HG02870 (cell line): ENCODE data around the gene SHROOM3.

ENCODE experiments used
- ATAC-seq: cut with Tn5 transposase; IDR thresholded peaks from one replicate; pipeline ENCODE4 v1.9.1; 2021; ENCODE audit warnings: mild to moderate bottlenecking, moderate library complexity; ENCODE audit not compliant: unreplicated experiment

The SHROOM3 gene

DNA sequence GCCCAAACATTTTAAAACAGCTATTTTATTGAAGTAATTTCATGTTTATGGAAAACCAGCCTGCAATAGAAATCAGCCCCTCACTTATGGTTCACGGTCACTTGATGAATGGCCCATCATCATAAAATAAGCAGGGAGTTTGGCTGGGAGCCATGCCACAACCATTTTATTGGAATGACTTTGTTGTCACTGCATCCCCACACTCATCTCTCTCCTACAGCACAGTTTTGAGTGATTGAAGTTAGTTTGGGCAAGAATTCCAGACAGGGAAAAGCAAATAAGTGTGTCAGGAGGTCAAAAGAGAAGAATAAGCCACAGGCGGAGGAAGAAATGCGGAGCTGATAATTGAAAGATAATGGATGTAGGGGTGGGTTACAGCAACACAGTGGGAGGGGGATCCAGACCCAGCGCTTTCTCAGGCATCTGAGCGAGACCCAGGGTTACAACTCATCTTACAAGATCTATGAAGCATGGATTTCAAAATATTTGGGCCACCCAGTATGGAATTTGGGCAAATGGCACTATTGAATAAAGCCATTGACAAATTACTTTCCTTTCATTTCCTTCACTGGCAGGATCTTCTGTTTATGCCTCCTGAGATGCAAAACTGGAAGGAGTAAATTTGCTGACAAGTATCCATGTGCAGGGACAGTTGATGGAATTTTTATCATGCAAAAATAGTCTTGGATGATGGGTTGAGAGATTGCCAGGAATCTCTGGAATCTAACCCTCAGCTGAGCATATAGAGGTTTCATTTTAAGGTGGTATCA, 100.8 kb downstream of the SHROOM3 start:
- no peak for ATAC-seq

DNA sequence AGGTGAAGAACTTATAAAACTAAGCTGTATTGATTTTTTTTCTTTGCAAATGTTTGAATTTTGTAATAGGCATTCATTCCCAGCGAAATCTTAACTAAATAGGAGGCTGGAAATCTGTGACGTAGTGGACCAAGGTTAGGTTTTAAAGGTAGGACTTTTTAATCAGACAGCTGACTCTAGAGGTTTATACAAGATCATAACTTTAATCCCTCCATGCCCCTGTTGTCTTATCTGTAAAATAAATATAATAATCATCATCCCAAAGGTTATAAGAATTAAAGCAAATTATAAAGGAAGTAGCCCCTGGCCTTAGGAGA, 101.3 kb downstream of the SHROOM3 start:
- no peak for ATAC-seq

DNA sequence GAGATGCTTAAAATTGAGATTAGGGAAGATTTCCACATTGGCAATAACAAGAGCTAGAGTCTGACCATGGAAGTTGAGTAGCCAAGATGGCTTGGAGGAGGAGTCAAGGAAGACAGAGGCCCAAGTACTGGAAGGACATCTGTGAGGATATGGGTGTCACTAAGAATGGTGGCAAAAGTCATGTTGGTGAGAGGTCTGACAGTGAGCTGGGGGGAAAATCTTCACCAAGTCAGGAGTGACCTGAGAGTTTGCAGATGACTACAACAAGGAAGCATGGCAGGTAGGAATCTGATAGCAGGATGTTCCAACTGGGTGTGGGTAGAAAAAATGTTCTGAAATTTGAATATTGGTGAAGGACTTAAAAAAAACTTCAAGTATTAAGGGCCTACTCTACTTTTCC, 103.3 kb downstream of the SHROOM3 start:
- ATAC-seq: no peak

DNA sequence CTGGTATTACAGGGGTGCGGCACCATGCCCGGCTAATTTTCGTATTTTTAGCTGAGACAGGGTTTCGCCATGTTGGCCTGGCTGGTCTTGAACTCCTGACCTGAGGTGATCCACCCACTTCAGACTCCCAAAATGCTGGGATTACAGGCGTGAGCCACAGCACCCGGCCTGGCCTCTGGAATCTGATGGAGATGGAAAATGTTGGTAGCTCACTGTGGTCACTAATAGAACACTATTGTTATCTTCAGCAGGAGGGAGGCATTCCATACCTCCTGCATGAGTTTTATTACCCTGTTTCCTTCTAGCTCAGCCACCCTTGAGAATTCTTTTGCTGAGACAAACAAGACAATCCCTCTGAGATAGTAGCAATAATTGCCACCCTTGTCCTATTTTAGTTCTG, 105.0 kb downstream of the SHROOM3 start:
- ATAC-seq: no peak

DNA sequence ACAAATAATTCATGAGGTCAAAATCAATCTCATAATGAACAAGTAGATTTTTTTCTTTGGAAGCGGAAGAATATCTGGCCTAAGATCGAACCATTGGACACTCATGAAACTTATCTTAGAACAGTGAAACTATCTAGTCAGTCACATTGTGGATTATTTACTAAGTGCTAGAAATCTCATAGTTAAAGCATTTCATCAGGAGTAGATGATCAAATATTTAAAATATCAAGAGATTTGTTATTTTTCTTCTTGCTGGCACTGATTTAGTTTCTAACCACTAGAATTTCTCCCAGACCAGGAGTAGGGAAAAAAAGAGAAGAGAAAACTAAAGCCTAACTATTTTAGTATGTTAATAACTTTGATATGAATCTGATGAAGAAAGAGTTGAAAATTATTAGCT, 105.5 kb downstream of the SHROOM3 start:
- no peak for ATAC-seq

DNA sequence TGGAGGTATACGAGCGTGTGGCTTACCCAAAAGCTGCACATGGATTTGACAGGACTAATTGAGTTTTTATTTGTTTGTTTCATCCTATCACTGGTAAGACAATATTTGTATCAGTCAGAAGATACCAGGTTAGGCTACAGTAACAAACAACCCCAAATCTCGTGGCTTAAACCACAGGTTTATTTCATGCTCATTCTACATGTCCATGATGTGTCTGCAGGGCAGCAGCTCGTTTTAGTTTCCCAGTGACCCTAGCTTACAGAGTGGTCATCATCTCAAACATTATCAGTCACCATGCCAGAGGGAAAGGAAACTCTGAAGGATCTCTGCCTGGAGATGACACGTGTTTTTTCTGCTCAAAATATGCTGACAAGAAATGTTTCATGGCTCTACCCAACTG, 108.3 kb downstream of the SHROOM3 start:
- ATAC-seq: no peak

DNA sequence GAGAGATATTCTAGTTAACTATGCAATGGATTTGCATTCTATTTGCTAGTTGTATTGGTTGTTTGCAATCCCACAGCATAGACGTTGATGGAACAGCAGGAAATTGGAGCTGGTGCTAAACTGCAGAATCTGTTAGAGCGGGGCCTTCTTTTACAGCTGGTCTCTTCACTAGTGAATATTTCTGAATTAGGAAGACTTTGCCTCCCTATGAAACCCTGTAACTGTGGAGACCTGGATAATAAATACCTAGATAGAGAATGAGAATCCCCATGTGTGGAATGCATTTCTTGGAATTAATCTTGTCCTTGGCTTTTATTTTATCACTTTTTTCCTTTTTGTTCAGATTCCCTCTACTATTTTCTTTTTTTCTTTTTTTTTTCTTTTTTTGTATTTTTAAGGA, 109.7 kb downstream of the SHROOM3 start:
- ATAC-seq: no peak

DNA sequence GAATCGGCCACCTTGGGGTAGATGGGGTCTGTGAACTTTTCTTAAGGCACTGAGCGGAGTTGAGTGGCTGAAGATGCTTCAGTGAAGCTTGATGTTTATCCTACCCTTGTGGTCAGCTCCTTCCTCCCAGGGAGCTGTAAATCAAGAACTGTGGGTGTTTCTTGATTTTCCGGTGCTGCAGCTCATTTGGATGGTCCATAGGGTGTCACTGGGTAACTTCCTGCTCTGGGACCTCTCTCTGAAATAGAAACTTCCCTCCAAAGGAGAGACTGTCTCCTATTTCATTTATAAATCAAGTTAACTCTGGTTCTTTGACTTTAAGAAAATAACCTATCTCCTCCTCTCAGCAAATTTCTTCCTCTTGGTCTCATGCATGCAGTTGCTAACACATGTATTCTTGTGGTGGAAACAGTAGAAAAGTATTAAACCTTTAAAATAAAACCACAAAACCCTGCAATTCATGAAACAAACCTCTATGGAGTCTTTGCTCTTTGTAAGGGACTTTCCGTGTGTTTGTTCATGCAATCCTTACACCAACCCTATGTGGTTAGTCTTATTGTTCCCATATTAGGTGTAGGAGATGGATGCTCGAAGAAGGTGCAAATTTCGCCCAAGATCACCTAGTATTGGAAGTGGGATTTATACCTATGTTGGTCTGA, 110.3 kb downstream of the SHROOM3 start:
- no peak for ATAC-seq

DNA sequence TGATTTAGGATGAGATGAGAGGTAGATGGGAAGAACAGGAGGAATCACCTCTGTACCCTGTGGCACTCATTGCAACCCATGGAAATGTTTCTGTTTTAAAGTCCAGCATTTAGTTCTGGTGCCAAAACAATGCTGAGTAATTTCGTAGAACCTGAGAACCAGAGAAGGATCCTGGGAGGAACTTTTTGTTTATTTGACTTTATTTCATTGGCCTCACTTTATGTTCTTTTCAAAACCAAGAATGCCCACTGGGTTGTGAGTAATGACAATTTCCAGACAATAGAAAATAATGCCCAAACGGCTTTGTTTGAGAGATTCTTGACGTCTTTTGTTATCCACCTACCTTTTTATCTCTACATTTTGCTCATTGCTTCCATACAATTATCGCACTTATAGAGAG, 111.3 kb downstream of the SHROOM3 start:
- ATAC-seq: no peak

DNA sequence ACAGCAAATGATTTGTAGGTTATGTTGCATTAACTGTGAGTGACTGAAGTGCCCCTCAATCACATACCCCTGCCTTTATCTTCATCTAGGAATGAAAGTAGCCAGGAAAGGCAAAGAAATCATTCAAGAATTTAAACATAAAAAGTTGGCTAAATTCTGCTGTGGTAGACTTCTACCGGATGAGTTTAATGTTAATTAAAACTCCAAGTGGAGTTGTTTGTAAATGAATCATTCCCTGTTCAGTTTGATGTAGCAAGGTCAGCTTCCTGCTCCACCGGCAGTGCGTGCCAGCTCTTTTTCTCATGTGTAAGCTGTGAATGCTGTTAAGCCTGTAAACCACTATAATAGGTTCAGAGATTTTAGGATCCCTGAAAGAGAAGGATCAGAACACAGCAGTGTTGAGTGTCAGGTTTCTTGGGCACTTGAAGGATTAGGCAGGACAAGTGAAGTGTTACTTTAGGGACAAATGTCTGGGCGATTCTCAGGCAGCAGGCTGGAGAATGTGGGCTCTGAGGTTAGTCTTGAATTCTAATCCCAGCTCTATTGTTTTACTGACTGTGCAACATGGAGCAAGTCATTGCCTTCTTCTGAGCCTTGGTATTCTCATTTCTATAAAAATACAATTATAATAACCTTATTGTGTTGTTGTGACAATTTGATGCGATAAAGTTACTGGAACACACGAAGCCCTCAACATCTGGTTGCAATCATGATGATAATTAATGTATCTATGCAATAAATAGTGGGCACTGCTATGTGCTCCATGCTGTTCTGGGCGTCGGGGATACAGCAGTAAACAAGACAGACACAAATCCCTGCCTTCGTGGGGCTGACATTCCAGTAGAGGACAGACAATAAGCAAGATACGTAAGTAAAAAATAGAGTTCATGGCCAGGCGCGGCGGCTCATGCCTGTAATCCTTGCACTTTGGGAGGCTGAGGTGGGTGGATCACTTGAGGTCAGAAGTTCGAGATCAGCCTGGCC, 112.0 kb downstream of the SHROOM3 start:
- no peak for ATAC-seq

DNA sequence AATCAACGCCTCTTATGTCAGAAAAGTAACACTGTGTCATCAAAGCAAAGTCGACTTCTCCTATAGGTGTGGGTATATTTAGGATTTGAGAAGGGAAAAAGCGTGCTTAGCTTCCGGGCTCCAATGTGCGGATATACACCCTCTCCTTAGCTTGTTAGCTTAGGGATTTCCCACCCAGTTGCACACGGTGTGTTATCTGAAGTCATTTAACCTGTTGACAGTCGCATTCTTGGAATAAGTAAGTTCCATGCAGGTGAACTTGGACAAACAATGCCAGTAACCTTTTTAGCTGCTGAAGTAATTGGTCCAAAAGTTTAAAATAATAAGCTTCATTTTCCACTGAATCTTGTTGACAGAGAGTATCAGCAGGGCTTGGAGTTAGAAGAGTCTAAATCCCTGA, 113.7 kb downstream of the SHROOM3 start:
- no peak for ATAC-seq

DNA sequence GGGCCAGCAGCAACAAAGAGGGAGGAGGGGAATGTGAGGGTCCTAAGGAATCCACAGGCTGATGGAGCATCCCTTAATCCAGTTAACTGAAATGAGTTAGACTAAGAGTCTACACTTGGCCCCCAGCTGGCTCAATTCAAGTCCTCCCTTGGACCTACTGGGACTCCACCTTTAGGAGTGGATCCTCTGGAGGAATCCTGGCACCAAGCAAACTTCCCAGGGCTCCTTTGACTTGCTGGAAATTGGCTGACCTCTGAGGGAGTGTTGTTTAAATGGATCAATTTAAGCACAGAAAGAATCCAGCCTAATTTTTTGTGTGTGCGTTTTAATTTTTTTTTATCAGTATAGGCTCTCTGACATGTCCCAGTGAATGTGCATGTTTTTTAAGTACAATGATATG, 114.7 kb downstream of the SHROOM3 start:
- no peak for ATAC-seq

DNA sequence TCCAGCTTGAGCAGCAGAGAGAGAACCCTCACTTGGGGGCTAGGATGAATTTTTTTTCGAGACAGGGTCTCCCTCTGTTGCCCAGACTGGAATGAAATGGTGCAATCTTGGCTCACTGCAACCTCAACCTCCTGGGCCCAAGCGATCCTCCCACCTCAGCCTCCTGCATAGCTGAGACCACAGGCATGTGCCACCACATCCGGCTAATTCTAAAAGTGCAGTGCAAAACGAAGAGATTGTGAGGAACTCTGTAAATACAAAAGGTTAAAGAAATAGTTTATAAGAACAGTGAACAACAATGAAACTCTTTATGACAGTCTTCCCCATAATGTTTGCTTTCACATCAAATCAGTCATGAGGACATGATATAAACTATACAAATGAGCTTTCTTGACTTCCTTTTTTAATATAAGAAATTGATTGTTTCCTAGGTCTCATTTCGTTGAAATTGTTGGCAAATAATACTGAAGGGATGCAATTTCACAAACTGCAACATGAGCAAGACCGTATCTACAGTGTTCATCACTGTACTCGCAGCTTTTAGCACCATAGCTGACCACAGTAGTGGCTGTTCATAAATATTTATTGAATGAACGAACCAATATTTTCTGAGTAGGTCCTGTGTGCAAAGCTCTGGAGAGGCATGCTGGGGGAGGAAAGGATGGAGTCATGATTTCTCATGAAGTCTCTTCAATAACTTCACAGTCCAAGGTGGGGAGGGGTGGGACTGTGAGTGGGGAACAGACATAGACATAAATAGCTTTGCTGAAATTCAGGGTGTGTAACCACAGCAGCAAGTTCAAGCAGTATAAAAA, 116.1 kb downstream of the SHROOM3 start:
- no peak for ATAC-seq

DNA sequence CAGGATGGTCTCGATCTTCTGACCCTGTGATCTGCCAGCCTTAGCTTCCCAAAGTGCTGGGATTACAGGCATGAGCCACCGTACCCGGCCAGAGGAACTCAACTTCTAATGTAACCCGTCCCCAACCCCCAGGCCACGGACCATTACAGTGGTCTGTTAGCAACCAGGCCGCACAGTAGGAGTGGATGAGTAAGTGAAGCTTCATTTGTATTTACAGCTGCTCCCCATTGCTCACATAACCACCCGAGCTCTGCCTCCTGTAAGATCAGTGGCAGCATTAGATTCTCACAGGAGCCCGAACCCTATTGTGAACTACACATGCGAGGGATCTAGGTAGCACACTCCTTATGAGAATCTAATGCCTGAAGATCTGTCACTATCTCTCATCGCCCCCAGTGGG, 119.6 kb downstream of the SHROOM3 start:
- ATAC-seq: no peak

DNA sequence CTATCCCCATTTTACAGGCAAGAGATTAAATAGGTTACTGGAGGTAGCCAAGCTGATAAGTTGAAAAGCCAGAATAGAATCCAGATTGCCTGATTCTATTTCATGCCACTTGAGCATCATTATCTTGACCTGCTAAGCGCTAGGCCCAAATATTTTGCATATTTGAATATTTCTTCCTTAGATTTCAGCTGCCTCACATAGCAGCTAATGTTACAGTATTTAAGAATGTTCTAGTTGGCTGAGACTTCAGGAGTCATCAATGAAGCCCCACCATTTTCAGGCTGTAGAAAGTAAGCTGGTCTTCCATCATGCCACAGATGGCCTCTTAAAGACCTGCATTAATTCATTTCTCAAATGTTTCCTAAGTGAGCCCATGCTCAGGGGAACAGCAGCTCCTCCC, 121.4 kb downstream of the SHROOM3 start:
- no peak for ATAC-seq

DNA sequence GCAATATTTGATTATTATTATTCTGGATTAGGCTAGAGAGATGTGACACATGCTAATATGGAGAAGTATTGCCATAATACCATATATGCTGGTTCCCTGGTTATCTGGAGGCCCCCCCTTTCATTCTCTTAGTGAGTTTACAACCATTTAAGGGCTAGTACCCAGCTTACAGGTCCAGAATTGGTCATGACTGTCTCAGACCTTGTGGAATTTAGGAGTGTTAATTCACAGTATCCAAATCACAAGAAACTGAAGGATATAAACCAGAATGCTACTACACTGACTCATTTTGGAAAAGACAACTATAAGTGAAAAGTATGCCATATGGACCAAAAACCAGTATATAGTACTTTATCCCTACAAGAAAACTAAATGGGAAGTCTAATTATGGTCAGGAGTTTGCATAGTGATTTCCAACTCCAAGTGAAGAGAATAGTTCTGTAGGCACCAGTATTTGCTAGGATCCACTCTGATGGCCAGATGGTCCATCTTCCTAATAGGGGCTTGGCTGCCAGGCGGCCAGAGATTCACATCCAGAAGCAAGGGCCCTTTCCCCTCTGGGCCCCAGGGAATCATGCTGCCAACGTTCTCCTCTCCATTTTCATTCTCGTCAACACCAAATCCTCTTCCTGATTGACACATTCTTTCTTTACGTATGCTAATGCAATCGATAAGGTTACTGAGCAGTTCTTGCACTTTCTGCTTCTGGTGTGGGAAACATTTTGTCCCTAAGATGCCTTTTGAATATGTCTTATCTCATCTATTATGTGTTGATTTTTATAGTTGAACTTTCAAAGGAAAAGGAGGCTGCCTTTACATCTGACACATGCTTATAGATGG, 123.6 kb downstream of the SHROOM3 start:
- no peak for ATAC-seq

DNA sequence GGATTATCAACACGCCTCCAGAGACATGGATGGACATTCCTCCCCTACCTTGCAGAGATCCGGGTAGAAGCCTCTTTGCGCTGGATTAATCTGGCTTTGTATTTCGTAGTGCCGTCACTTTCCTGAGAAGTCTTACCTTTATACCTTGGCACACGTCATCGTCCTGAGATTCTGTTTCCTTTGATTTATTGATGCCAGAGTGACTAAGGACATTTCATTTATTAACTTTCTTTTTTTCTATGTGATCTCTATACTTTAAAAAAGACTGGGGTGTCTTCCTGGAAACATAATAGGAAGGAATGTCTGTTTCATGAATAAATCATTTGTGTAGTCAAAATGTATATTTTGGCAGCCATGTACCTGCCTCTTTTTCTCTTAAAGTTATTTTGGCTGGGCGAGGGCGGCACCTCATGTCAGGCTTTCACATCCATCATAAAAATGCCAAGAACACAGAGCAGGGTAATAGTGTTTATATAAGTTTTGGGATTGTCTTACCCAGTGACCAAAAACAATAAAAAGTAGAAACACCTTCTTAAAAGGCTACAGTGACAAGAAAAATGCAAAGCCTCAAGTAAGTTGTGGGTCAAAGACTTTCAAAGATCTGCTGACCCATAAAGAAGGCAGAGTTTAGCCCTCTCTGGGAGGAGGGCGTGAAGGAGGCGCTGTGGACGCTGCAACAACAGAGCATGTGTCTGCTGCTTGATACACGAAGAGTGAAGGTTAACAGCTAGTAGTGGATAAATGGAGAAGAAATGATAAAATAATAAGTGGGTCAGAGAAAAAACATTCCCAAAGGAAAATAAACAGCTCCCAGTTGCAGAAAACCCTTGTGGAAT, 124.4 kb downstream of the SHROOM3 start:
- no peak for ATAC-seq

DNA sequence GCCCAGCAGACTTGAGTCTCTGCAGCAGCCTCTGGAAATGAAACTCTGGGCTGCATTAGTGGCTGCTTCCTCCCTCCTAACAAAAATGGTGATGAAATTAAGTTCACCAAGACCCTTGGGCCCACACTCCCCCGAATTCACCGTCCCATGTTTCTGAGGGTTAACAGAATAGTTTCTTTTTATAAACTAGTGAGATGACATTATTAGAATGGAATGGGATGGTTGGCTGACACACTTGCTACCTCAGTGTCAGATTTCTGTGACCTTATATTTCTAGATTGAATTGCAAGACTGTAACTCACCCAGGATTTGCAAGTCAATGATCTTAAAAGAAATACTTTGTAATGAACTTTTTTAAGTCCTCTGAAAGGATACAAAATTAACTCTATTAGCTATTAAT, 127.1 kb downstream of the SHROOM3 start:
- no peak for ATAC-seq

DNA sequence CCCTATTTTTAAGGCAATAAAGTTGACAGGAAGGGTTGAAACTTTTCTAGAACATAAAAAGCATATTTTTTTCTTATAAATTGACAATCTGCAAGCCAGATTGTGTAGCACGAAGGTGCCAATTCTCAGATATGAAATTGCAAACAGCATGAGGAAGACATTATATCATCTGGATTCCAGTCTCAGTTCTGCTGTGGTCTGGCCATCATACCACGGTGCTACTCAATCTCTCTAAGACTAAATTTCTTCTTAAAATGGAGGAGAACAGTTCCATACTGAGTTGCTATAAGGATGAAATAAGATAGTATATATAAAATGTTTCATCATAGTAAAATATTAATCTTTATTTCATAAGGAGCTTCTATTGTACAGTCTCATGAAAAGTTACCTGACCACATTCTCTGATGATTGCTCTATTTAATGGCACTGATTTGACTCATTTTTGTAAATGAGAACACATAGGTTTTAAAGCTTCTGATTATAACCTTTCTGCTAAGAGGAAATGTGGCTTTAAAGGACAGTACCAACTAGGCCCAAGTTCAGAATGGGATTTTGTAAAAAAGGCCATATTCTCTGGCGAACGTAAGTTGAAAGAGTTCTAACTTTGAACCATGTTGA, 127.9 kb downstream of the SHROOM3 start:
- no peak for ATAC-seq
